ENCODE data around the gene NEUROD6.

DNA sequence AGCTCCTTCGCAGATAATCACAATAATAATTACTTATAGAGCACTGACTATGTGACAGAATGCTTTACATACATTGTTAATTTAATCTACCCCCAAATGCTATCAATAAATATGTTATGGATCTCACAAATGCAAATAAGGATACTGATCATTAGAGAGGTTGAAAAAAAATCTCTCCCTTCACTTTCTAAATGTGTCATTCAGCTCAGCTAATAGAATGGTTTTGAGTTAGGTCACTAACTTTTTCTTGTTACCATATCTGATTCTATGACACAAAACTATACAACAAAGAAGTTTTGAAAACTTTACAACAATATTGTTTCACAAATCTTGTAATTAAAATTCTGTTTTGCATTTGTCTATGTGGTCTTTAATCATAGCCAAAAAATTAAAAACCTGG, 17.4 kb downstream of the NEUROD6 start:
- TF ChIP-seq, protein P1, sequence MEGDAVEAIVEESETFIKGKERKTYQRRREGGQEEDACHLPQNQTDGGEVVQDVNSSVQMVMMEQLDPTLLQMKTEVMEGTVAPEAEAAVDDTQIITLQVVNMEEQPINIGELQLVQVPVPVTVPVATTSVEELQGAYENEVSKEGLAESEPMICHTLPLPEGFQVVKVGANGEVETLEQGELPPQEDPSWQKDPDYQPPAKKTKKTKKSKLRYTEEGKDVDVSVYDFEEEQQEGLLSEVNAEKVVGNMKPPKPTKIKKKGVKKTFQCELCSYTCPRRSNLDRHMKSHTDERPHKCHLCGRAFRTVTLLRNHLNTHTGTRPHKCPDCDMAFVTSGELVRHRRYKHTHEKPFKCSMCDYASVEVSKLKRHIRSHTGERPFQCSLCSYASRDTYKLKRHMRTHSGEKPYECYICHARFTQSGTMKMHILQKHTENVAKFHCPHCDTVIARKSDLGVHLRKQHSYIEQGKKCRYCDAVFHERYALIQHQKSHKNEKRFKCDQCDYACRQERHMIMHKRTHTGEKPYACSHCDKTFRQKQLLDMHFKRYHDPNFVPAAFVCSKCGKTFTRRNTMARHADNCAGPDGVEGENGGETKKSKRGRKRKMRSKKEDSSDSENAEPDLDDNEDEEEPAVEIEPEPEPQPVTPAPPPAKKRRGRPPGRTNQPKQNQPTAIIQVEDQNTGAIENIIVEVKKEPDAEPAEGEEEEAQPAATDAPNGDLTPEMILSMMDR (IDR thresholded peaks at IDR 0.05; ENCODE audit: extremely low read depth in 1 of 2, insufficient read depth in 1 of 2, low read depth in 1 of 2, low read length in 2 of 2) = no peak
- TF ChIP-seq EZH2 (IDR thresholded peaks at IDR 0.05; ENCODE audit: borderline replicate concordance, low read depth, low read length, severe bottlenecking) = no peak
- no peak for TF ChIP-seq POLR2AphosphoS5 (IDR thresholded peaks at IDR 0.05; ENCODE audit: insufficient read depth, low read depth, low read length)

Measured in endothelial cell of umbilical vein (primary cell).